ENCODE data around the gene ACACA. TPM values are rescaled to one million over a fixed set of nuclear protein-coding genes. Genes with fewer than 3 reads are reported as not detected.

ACACA gene
- total and polyA plus RNA-seq, 9 of the 15 experiments (the other 6 are each of a cell fraction or from before 2014, with no cell fraction given): 35.9 to 135 (median 88.4) TPM

GRCh38 chr17:37233036-37233435 is 173.6 kb downstream of the ACACA start (continued):
- TF ChIP-seq GTF3C2 (IDR thresholded peaks at IDR 0.05; ENCODE audit: borderline replicate concordance, extremely low read depth, insufficient read length): no peak
- TF ChIP-seq PTTG1 (tag; IDR thresholded peaks at IDR 0.05; ENCODE audit: low read depth): no peak
- no peak for TF ChIP-seq PML (IDR thresholded peaks at IDR 0.05; ENCODE audit: low read length)
- TF ChIP-seq KDM4B (IDR thresholded peaks at IDR 0.05; ENCODE audit: borderline replicate concordance in 2 of 2, low read depth in 1 of 2): no peak
- TF ChIP-seq ZBTB8A (IDR thresholded peaks at IDR 0.05; ENCODE audit: partially characterized antibody): no peak
- TF ChIP-seq FIP1L1 (IDR thresholded peaks at IDR 0.05; ENCODE audit: low read depth, low read length, poor library complexity, severe bottlenecking): no peak

GRCh38 chr17:37231887-37232286 is 174.7 kb downstream of the ACACA start:
- POLR2A ChIA-PET: interaction anchor here (0.6 to 1.6 kb wide), 4 partner anchors 9 to 58 kb away, joined by 3 to 5 read pairs (median 4); no protein-coding TSS in a partner anchor
- 100% methylated on average over 2 of the region's 2 CpGs for WGBS (ENCODE audit: insufficient coverage, low coverage, missing lambda C conversion rate)
- FAIRE-seq (no peak), ATAC-seq (no peak), DNase-seq (ENCODE audit: extremely low read depth in 1 of 4, low spot score in 3 of 4) (no peak)
- in situ Hi-C loops (cut with MboI): no loop called here
- Histone ChIP-seq H3K79me2 (ENCODE audit: control insufficient read depth, insufficient read depth, low read length) (no peaks in the 10 kb centered on the region), H4K20me1 (replicated peaks; ENCODE audit: control insufficient read depth, insufficient read depth, low read length) (no peaks in the 10 kb centered on the region), H2AFZ (ENCODE audit: low read depth, low read length) (no peak overlapping the region), H3K9ac (ENCODE audit: insufficient read depth in 1 of 2, low read depth in 2 of 2, low read length in 2 of 2) (no peak overlapping the region), H3K27me3 (ENCODE audit: control insufficient read depth in 2 of 2, insufficient read depth in 2 of 2, low read length in 2 of 2) (no peaks in the 10 kb centered on the region), H3K4me3 (no peak overlapping the region), H3K27ac (ENCODE audit: extremely low read depth, low read depth, low read length) (no peak overlapping the region), H3K9me1 (ENCODE audit: control insufficient read depth, insufficient read depth, low read length) (no peaks in the 10 kb centered on the region), H3K4me1 (replicated peaks in 1 of 2; ENCODE audit: control insufficient read depth in 2 of 2, insufficient read depth in 2 of 2, low read length in 2 of 2) (no peaks in the 10 kb centered on the region), H3K4me2 (ENCODE audit: insufficient read depth, low read length) (no peak overlapping the region), H3K9me3 (replicated peaks; ENCODE audit: control insufficient read depth, insufficient read depth, low read depth, low read length) (no peaks in the 10 kb centered on the region), H3K36me3 (ENCODE audit: control insufficient read depth, insufficient read depth, low read length) (peaks cover 78% of the 10 kb centered on the region)
- no TSS peak for BruUV-seq (replicated peaks)
- CTCF ChIA-PET (ENCODE audit: low intra/inter-chr PET ratio): no interaction called here
- intact Hi-C loops (cut with micrococcal nuclease): no loop called here
- TF ChIP-seq EP400 (IDR thresholded peaks at IDR 0.05) (no peak), MCM2 (IDR thresholded peaks at IDR 0.05; ENCODE audit: low read depth) (no peak), ZNF174 (CRISPR knock-in tag; IDR thresholded peaks at IDR 0.05) (no peak), ERF (CRISPR knock-in tag; IDR thresholded peaks at IDR 0.05) (no peak), NR2F6 (CRISPR knock-in tag; IDR thresholded peaks at IDR 0.05) (no peak), ELF1 (tag; IDR thresholded peaks at IDR 0.05) (no peak), DPF2 (IDR thresholded peaks at IDR 0.05) (no peak), HINFP (tag; conservative IDR thresholded peaks at IDR 0.05; ENCODE audit: low read depth) (no peak), HMG20B (CRISPR knock-in tag; IDR thresholded peaks at IDR 0.05) (no peak), GTF2B (IDR thresholded peaks at IDR 0.05; ENCODE audit: extremely low read depth, insufficient read length) (no peak), SREBF1 (IDR thresholded peaks at IDR 0.05; ENCODE audit: borderline replicate concordance, low read depth, low read length) (no peak), GATA2 (CRISPR knock-in tag; IDR thresholded peaks at IDR 0.05) (no peak), ZNF3 (CRISPR knock-in tag; IDR thresholded peaks at IDR 0.05) (no peak)

Measured in K562 (cell line).